IPS DF 6.9 (cell line): ENCODE data around the gene KIT.

Experiments used
- DNase-seq: peaks from one replicate; pipeline ENCODE4 v3.0.0-alpha.2; 2013; ENCODE audit warnings: low read depth, low spot score
- H3K27ac ChIP-seq: one replicate; pipeline ENCODE4 v1.5.1; 2013; ENCODE audit warnings: low read length, control low read depth
- H3K27me3 ChIP-seq: 2 replicates; pipeline ENCODE4 v1.6.1; 2013; ENCODE audit warnings: mild to moderate bottlenecking, low read length; ENCODE audit not compliant: control insufficient read depth, insufficient read depth
- H3K36me3 ChIP-seq: 2 replicates; pipeline ENCODE4 v1.6.1; 2013; ENCODE audit warnings: low read length; ENCODE audit not compliant: control insufficient read depth, insufficient read depth
- H3K4me1 ChIP-seq: 2 replicates; pipeline ENCODE4 v1.6.1; 2013; ENCODE audit warnings: low read length; ENCODE audit not compliant: control insufficient read depth, insufficient read depth
- H3K4me3 ChIP-seq: 2 replicates; pipeline ENCODE4 v1.5.1; 2013; ENCODE audit warnings: mild to moderate bottlenecking, low read length
- H3K9me3 ChIP-seq: 2 replicates; pipeline ENCODE4 v1.6.1; 2013; ENCODE audit warnings: low read length, inconsistent platforms; ENCODE audit not compliant: control insufficient read depth, insufficient read depth
- WGBS: extraction: QIAGEN DNeasy Blood & Tissue Kit; methylation state at CpG from one replicate; pipeline ENCODE4 v1.1.7; 2013; ENCODE audit warnings: mixed read lengths, missing lambda C conversion rate; ENCODE audit not compliant: insufficient read length, insufficient coverage; 5-methylcytosine and 5-hydroxymethylcytosine counted together

Gene KIT

DNA sequence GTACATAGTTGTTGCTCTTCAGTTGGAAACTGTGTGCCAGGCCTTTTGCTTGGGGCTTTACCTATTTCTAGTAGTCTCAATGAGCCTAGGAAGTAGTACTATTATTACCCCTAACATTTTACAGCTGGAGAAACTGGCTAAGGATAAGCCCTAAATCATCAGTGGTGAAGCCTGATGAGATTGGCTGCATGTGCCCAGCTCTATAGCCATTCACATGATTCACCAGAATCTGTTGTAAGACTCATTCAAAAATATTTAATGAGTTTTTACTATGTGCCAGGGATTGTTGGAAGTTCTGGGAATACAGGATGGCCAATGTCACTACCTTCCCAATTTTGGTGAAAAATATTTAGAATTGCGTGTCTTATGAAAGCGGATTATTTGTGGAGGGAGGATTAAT lies 2.8 kb downstream of the KIT start:
- Histone ChIP-seq H3K27me3 (peaks cover 16% of the 10 kb centered on the region; the same call in 1 of the 2 replicates), H3K4me1 (peaks cover 1% of the 10 kb centered on the region; the same call in 1 of the 2 replicates), H3K9me3 (no peaks in the 10 kb centered on the region), H3K36me3 (no peaks in the 10 kb centered on the region), H3K27ac (no peak overlapping the region), H3K4me3 (no peak overlapping the region)
- DNase-seq = no peak
- 100% methylated on average over 2 of the region's 2 CpGs for WGBS

- Histone ChIP-seq H3K4me1 (peaks cover 1% of the 10 kb centered on the region; the same call in 1 of the 2 replicates), H3K9me3 (no peaks in the 10 kb centered on the region), H3K4me3 (no peak overlapping the region), H3K36me3 (no peaks in the 10 kb centered on the region), H3K27me3 (peaks cover 16% of the 10 kb centered on the region; the same call in 1 of the 2 replicates), H3K27ac (no peak overlapping the region)
- DNase-seq = no peak
- WGBS = no CpG with 5 or more reads among the region's 5 CpGs
These were observed 3.4 kb downstream of the KIT start for GRCh38 chr4:54661169-54661568.

- Histone ChIP-seq H3K4me3 (no peak overlapping the region), H3K9me3 (no peaks in the 10 kb centered on the region), H3K36me3 (no peaks in the 10 kb centered on the region), H3K4me1 (peaks cover 1% of the 10 kb centered on the region; the same call in 1 of the 2 replicates), H3K27me3 (peaks cover 12% of the 10 kb centered on the region; the same call in 1 of the 2 replicates), H3K27ac (no peak overlapping the region)
- no peak for DNase-seq
- WGBS = no CpG with 5 or more reads among the region's 4 CpGs
These were observed 3.9 kb downstream of the KIT start for GRCh38 chr4:54661686-54662085.

DNA sequence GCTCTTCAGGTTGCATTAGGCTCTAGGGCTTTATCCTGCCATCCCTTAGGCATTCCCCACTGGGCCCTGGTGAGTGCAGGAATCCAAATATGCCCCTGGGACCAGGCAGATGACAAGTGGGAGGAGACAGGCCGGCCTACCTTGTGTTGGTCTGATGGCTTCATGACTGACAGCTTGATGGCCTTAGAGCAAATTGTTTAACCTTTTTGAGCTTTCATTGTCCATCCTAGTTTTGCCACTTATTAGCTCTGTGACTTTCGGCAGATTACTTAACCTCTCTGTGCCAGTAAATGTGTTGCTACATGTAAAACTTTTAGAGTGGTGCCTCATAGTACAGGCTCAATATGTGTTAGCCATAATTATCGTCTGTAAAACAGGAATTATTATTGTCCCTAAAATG lies 4.4 kb downstream of the KIT start:
- Histone ChIP-seq H3K36me3 (no peaks in the 10 kb centered on the region), H3K27me3 (peaks cover 9% of the 10 kb centered on the region; the same call in 1 of the 2 replicates), H3K9me3 (no peaks in the 10 kb centered on the region), H3K4me1 (0 out of 2 replicates have a peak, but pooled peaks cover 1% of the 10 kb centered on the region), H3K27ac (no peak overlapping the region), H3K4me3 (no peak overlapping the region)
- no peak for DNase-seq
- WGBS = no CpG with 5 or more reads among the region's 3 CpGs

DNA sequence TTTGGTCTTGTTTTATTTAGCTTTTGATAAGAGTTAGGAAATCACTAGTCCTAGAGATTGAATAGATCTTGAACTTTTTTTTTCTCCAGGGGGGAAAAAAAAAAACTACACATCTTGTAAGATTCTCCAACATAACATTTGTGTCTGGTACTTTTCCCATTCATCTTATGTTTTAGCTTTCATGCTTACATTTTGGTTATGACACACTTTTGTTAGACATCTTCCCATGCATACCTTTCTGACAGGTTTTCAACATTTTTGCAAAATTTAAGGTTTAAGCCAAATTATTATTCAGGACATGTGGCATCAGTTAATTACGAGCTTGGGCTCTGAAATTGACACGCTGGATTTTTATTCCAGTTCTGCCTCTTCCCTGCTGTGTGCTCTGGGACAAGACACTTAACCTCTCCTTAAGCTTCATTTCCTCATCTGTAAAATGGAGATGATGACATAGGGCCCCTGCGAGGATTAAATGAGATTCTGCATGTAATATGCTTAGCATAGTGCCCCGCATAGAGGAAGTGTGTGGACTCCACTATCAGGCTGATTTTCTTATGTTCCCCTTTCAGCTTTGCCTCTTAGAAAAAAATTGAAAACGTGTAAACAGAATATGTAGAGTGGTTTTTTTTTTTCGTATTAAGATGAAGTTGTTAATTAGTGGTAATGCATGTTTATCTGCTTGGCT lies 5.3 kb downstream of the KIT start:
- DNase-seq = no peak
- H3K27me3 ChIP-seq = peaks cover 9% of the 10 kb centered on the region; the same call in 1 of the 2 replicates

DNA sequence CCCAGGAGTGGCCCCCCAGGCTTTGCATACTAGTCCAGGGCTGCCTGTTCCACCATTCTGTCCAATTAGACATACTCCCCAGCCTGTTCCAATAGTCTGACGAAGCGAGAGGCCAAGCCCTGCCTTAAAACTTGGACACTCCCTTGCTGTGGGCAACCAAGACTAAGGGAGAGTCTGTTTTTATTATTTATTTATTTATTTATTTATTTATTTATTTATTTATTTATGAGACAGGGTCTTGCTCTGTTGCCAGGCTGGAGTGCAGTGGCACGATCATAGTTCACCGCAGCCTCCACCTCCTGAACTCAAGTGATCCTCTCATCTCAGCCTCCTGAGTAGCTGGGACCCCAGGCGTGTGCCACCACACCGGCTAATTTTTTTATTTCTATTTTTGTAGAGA lies 6.6 kb downstream of the KIT start:
- H3K9me3 ChIP-seq = no peaks in the 10 kb centered on the region
- no peak for DNase-seq
- no CpG with 5 or more reads among the region's 6 CpGs for WGBS
- no peak overlapping the region for H3K27ac ChIP-seq
- no peak overlapping the region for H3K4me3 ChIP-seq
- H3K4me1 ChIP-seq = peaks cover 3% of the 10 kb centered on the region
- no peaks in the 10 kb centered on the region for H3K36me3 ChIP-seq
- peaks cover 6% of the 10 kb centered on the region; the same call in 1 of the 2 replicates for H3K27me3 ChIP-seq

More for the DNA sequence above, 5.3 kb downstream of the KIT start:
- Histone ChIP-seq H3K9me3 (no peaks in the 10 kb centered on the region), H3K36me3 (no peaks in the 10 kb centered on the region), H3K4me3 (no peak overlapping the region), H3K27ac (no peak overlapping the region), H3K4me1 (peaks cover 2% of the 10 kb centered on the region)
- WGBS = 100% methylated on average over 2 of the region's 6 CpGs

DNA sequence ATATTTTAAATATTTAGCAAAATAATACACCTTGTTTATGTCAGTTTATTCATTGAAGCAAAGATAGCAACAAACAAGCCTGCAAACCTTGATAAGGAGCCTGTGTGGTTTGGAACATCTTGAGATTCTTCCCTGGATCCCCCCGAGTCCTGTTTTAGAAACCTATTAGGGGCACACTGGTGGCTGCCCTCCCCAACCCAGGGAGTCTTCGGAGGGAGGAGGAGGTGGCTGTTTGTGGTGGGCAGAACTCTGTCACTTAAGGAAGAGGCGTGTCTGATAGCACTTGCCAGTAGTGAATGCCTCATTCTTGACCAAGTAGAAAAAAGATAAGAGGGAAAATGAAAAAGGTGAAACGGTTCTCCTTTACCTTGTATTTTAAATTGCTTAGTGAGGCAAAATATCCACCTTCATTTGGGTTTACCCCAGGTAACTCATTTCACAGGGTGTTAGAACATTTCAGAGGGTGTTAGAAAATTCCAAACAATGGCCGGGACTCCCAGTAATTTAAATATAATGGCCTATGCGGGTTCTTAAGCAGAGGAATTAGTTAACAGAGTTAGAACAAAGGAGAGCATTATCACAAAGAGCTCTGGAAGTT lies 10.4 kb downstream of the KIT start:
- WGBS = no CpG with 5 or more reads among the region's 6 CpGs
- peaks cover 5% of the 10 kb centered on the region for H3K4me1 ChIP-seq
- no peak overlapping the region for H3K4me3 ChIP-seq
- no peak for DNase-seq
- H3K27ac ChIP-seq = no peak overlapping the region
- H3K9me3 ChIP-seq = no peaks in the 10 kb centered on the region
- H3K36me3 ChIP-seq = 0 out of 2 replicates have a peak, but pooled peaks cover 3% of the 10 kb centered on the region
- no peaks in the 10 kb centered on the region for H3K27me3 ChIP-seq

- no peak for DNase-seq
- WGBS = no CpG with 5 or more reads among the region's 1 CpG
- no peak overlapping the region for H3K4me3 ChIP-seq
These were observed 12.1 kb downstream of the KIT start for GRCh38 chr4:54669831-54670230.

DNA sequence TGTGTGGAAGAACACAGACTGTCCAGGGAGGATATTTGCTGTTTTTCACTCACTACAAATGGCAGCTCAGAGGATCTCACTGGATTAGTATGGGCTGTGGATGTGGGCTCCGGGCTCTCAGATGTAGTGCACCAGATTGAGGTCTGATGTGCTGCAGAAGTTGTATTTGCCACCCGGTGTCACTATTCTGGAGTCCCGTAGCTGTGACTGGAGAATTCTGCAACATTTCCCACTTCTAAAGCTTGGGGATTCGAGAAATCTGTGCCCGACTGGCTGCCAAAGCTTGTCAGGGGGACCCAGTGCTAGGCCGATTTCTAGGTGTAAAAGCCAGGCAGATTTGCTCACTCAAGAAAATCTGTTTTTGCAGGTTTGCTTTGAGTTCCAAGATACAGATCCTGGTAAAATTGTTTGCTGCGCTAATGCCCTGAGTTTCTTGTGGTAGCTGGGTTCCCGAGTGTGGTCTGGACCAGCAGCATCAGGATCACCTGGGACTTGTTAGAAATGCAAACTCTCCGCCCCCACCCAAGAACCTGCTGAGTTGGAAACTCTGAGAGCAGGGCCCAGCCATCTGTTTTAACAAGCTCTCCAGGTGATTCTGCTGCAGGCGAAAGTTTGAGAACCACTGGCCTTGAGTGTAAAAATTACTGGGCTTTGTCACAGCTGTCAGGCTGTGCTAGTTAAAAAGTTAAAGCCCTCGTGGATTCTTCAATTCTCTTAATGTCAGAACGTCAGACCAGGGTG lies 18.1 kb downstream of the KIT start:
- DNase-seq = no peak
- Histone ChIP-seq H3K36me3 (0 out of 2 replicates have a peak, but pooled peaks cover 2% of the 10 kb centered on the region), H3K4me1 (peaks cover 7% of the 10 kb centered on the region), H3K27me3 (no peaks in the 10 kb centered on the region), H3K27ac (no peak overlapping the region), H3K4me3 (no peak overlapping the region), H3K9me3 (no peaks in the 10 kb centered on the region)
- WGBS = no CpG with 5 or more reads among the region's 12 CpGs

More at GRCh38 chr4:54669831-54670230, 12.1 kb downstream of the KIT start:
- Histone ChIP-seq H3K36me3 (0 out of 2 replicates have a peak, but pooled peaks cover 3% of the 10 kb centered on the region), H3K27me3 (no peaks in the 10 kb centered on the region), H3K4me1 (peaks cover 5% of the 10 kb centered on the region), H3K27ac (no peak overlapping the region), H3K9me3 (no peaks in the 10 kb centered on the region)

- Histone ChIP-seq H3K4me3 (no peak overlapping the region), H3K4me1 (peaks cover 7% of the 10 kb centered on the region), H3K9me3 (no peaks in the 10 kb centered on the region), H3K36me3 (no peaks in the 10 kb centered on the region), H3K27me3 (no peaks in the 10 kb centered on the region), H3K27ac (no peak overlapping the region)
- no peak for DNase-seq
- WGBS = no CpG with 5 or more reads among the region's 5 CpGs
These were observed 18.9 kb downstream of the KIT start for GRCh38 chr4:54676658-54677057.
